PC-3 (cell line): ENCODE measurements around the gene MYL5. TPM values are rescaled to one million over a fixed set of nuclear protein-coding genes. Genes with fewer than 3 reads are reported as not detected.

ENCODE experiments used
- ATAC-seq: fragments of 200-7000 bp; cut with Tn5 transposase; 2 replicates; pipeline ENCODE4 v1.9.1; 2020; ENCODE audit warnings: mild to moderate bottlenecking, moderate library complexity
- BruUV-seq: library from RNA; stranded (reverse); fragments of 400-500 nt; replicated peaks from 2 replicates; lab custom pipeline; 2021; lab: Mats Ljungman, UMichigan
- CTCF ChIA-PET: fragments of 300-600 bp; sonication (Branson Sonifier 250); formaldehyde crosslinking; loops from one replicate; lab custom pipeline; 2022; ENCODE audit warnings: antibody characterized with exemption; lab: Charles Lee
- POLR2A ChIA-PET: fragments of 300-600 bp; sonication (Branson Sonifier 250); formaldehyde crosslinking; loops from one replicate; lab custom pipeline; 2022; ENCODE audit warnings: antibody characterized with exemption; ENCODE audit not compliant: unreplicated experiment; lab: Charles Lee
- DNase-seq: peaks from one replicate; pipeline ENCODE4 v3.0.0-alpha.2; 2015
- H2AFZ ChIP-seq: fragments of 300-600 bp; sonication (generic); 2 replicates; pipeline ENCODE4 v1.6.0; 2016; ENCODE audit warnings: antibody characterized with exemption, low read length
- H3F3A ChIP-seq: fragments of 300-600 bp; sonication (generic); one replicate; pipeline ENCODE4 v1.6.0; 2017; ENCODE audit warnings: antibody characterized with exemption, low read length, control low read depth, mild to moderate bottlenecking; ENCODE audit not compliant: unreplicated experiment
- H3K27ac ChIP-seq: fragments of 300-600 bp; sonication (generic); 2 replicates; pipeline ENCODE4 v1.5.1; 2016; ENCODE audit warnings: mild to moderate bottlenecking, low read length
- H3K27me3 ChIP-seq: fragments of 300-600 bp; sonication (generic); 2 replicates; pipeline ENCODE4 v1.6.1; 2016; ENCODE audit warnings: low read length, mixed read lengths
- H3K36me3 ChIP-seq: fragments of 300-600 bp; sonication (generic); 2 replicates; pipeline ENCODE4 v1.6.1; 2016; ENCODE audit warnings: low read depth, mixed run types, low read length, mixed read lengths
- H3K4me1 ChIP-seq: fragments of 300-600 bp; sonication (generic); 2 replicates; pipeline ENCODE4 v1.5.1; 2016; ENCODE audit warnings: low read length; ENCODE audit not compliant: insufficient read depth
- H3K4me2 ChIP-seq: fragments of 300-600 bp; sonication (generic); 2 replicates; pipeline ENCODE4 v1.6.0; 2016; ENCODE audit warnings: low read length
- H3K4me3 ChIP-seq: fragments of 300-600 bp; sonication (generic); 2 replicates; pipeline ENCODE4 v1.5.1; 2016; ENCODE audit warnings: mild to moderate bottlenecking, low read length, mixed read lengths
- H3K79me2 ChIP-seq: fragments of 300-600 bp; sonication (generic); 2 replicates; pipeline ENCODE4 v1.6.1; 2017; ENCODE audit warnings: low read length, mixed read lengths
- H3K9ac ChIP-seq: fragments of 300-600 bp; sonication (generic); 2 replicates; pipeline ENCODE4 v1.6.0; 2016; ENCODE audit warnings: mild to moderate bottlenecking, low read length
- H3K9me2 ChIP-seq: fragments of 300-600 bp; sonication (generic); replicated peaks from 2 replicates; pipeline ENCODE4 v1.6.1; 2016; ENCODE audit warnings: mixed run types, low read length, mixed read lengths
- H3K9me3 ChIP-seq: fragments of 300-600 bp; sonication (generic); 2 replicates; pipeline ENCODE4 v1.6.1; 2016; ENCODE audit warnings: low read length, mixed read lengths
- H4K20me1 ChIP-seq: fragments of 300-600 bp; sonication (generic); 2 replicates; pipeline ENCODE4 v1.6.1; 2016; ENCODE audit warnings: low read length, mixed read lengths
- CTCF ChIP-seq: fragments of 300-600 bp; sonication (generic); conservative IDR thresholded peaks from 2 replicates; pipeline ENCODE4 v1.5.1; 2017; ENCODE audit warnings: antibody characterized with exemption, low read depth, mild to moderate bottlenecking, low read length
- EZH2 ChIP-seq: fragments of 300-600 bp; sonication (generic); IDR thresholded peaks from one replicate; pipeline ENCODE4 v1.6.1; 2017; ENCODE audit warnings: antibody characterized with exemption, mild to moderate bottlenecking, low read length; ENCODE audit not compliant: unreplicated experiment
- EZH2phosphoT487 ChIP-seq: fragments of 300-600 bp; sonication (generic); IDR thresholded peaks from 2 replicates; pipeline ENCODE4 v1.6.1; 2018; ENCODE audit warnings: mild to moderate bottlenecking, antibody characterized with exemption, low read length, borderline replicate concordance
- intact Hi-C: fragments of 100-400 bp; cut with micrococcal nuclease; formaldehyde crosslinking; loops from 2 replicates; pipeline ENCODE4 v1.9.0; 2023
- total RNA-seq: library from RNA; depleted of rRNA; stranded (reverse); fragments of >200 nt; gene quantifications from 2 replicates; pipeline ENCODE4 v1.2.3, GENCODE V29; 2014

The MYL5 gene
- total RNA-seq, 1 experiment from 2014 or later: 15.2 TPM

GRCh38 chr4:666436-666810, 7.9 kb upstream of the MYL5 start:
- CTCF ChIA-PET: no interaction called here
- ATAC-seq (no peak), DNase-seq (no peak)
- Histone ChIP-seq H3K4me3 (no peak overlapping the region), H4K20me1 (no peaks in the 10 kb centered on the region), H3K9me3 (no peaks in the 10 kb centered on the region), H3K36me3 (no peaks in the 10 kb centered on the region; the same call in 1 of the 2 replicates), H3K9ac (no peak overlapping the region), H3K4me2 (no peak overlapping the region), H3K4me1 (no peaks in the 10 kb centered on the region), H3K79me2 (no peaks in the 10 kb centered on the region), H3K27me3 (no peaks in the 10 kb centered on the region), H2AFZ (no peak overlapping the region), H3F3A (no peaks in the 10 kb centered on the region), H3K9me2 (no peaks in the 10 kb centered on the region), H3K27ac (no peak overlapping the region)
- TF ChIP-seq EZH2phosphoT487 (no peak), EZH2 (no peak), CTCF (no peak)
- no TSS peak for BruUV-seq
- POLR2A ChIA-PET: no interaction called here
- intact Hi-C loops: no loop called here

GRCh38 chr4:666822-667544, 7.4 kb upstream of the MYL5 start:
- ATAC-seq: no peak
- CTCF ChIA-PET: no interaction called here

More at GRCh38 chr4:666822-667544, 7.4 kb upstream of the MYL5 start:
- POLR2A ChIA-PET: no interaction called here
- H3K4me2 ChIP-seq: no peak overlapping the region
- TF ChIP-seq CTCF (no peak), EZH2phosphoT487 (no peak), EZH2 (no peak)
- H3K9me2 ChIP-seq: no peaks in the 10 kb centered on the region
- no peaks in the 10 kb centered on the region for H3K79me2 ChIP-seq
- no peaks in the 10 kb centered on the region for H4K20me1 ChIP-seq
- H3K9me3 ChIP-seq: no peaks in the 10 kb centered on the region
- no peak overlapping the region for H3K27ac ChIP-seq
- H3K36me3 ChIP-seq: peaks cover 5% of the 10 kb centered on the region; the same call in 1 of the 2 replicates
- no peaks in the 10 kb centered on the region for H3K4me1 ChIP-seq
- no peaks in the 10 kb centered on the region for H3K27me3 ChIP-seq
- H3K4me3 ChIP-seq: no peak overlapping the region
- intact Hi-C loops: no loop called here
- no TSS peak for BruUV-seq
- no peak overlapping the region for H2AFZ ChIP-seq
- DNase-seq: no peak
- H3K9ac ChIP-seq: no peak overlapping the region
- no peaks in the 10 kb centered on the region for H3F3A ChIP-seq
